Erythroblast (primary cell): Measurements from ENCODE around the gene MYL9.

ENCODE experiments used
- GATA1 ChIP-seq: IDR thresholded peaks from 2 replicates; pipeline ENCODE4 v1.6.1; 2011; ENCODE audit warnings: low read depth, mild to moderate bottlenecking, control low read depth, low read length, moderate library complexity
- POLR2A ChIP-seq: IDR thresholded peaks from 2 replicates; pipeline ENCODE4 v1.6.1; 2011; ENCODE audit warnings: mild to moderate bottlenecking, low read length

DNA sequence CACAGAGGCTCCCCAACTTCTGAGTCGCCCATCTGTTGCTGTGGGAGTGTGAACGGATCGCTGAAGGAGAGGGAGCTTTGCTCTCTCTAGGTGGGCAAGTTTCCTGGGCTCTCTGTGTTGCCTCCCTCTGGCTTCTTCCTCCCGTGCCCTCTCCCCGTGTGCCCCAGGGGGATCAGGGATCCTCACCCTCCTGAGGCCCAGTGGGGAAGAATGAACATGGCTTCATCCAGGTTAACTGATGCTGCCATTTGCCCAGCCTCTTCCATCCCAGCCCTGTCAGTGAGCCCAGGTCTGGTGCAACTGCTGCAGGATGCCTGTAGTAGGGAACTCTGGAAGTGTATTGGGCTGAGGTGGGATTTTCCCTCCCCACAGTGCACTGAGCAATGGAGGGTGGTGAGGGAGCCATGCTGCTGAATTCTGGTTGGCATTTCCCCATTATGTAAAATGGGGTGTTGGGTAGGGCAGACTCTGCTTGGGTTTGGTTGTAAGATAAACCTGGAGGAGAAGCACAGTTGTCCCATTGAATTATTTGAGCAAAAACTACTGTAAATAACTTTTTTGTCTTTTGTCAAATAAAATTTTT lies 52.1 kb downstream of the MYL9 start:
- no peak for TF ChIP-seq GATA1
- no peak for TF ChIP-seq POLR2A
